SK-N-SH (cell line): ENCODE data around the gene SFRP5. TPM values are rescaled to one million over a fixed set of nuclear protein-coding genes. Genes with fewer than 3 reads are reported as not detected.

Experiments
- CTCF ChIA-PET: fragments of 300-600, 350-600 bp; formaldehyde crosslinking; extraction: SDS; loops from one replicate; lab custom pipeline; 2021; lab: Yijun Ruan, JAX
- POLR2A ChIA-PET: fragments of 350-600 bp; sonication (Branson Sonifier 250); formaldehyde crosslinking; extraction: SDS; loops from one replicate; lab custom pipeline; 2020; ENCODE audit warnings: antibody characterized with exemption, inconsistent platforms; lab: Yijun Ruan, JAX
- DNase-seq: peaks from one replicate; pipeline ENCODE4 v3.0.0; 2012
- H2AFZ ChIP-seq: fragments of 200-600 bp; sonication (generic); 2 replicates; pipeline ENCODE4 v1.8.1; 2016; ENCODE audit warnings: antibody characterized with exemption, mild to moderate bottlenecking, low read depth
- H3F3A ChIP-seq: fragments of 200-600 bp; sonication (generic); replicated peaks from 2 replicates; pipeline ENCODE3; 2016; ENCODE audit warnings: antibody characterized with exemption, mild to moderate bottlenecking; ENCODE audit not compliant: insufficient read depth
- H3K27ac ChIP-seq, 2 experiments: fragments of 200-500 bp in 1 of 2; fragments of 200-600 bp in 1 of 2; sonication (Bioruptor generic) in 1 of 2; sonication (generic), shearing (Covaris generic) in 1 of 2; 2 replicates each; pipeline versions ENCODE4 v1.5.1 to v1.6.1; 2014 to 2016; ENCODE audit warnings: low read depth in 2 of 2, inconsistent platforms in 1 of 2, low read length in 1 of 2, mild to moderate bottlenecking in 1 of 2, mixed read lengths in 1 of 2
- H3K27me3 ChIP-seq: fragments of 200-600 bp; sonication (generic), shearing (Covaris generic); 2 replicates; pipeline ENCODE4 v1.6.1; 2016; ENCODE audit warnings: mixed run types; ENCODE audit not compliant: insufficient read depth
- H3K36me3 ChIP-seq, 2 experiments: fragments of 200-500 bp in 1 of 2; fragments of 200-600 bp in 1 of 2; sonication (Bioruptor generic) in 1 of 2; sonication (generic) in 1 of 2; replicated peaks in 1 of 2; 2 replicates each; pipeline versions ENCODE3 to v1.5.1; 2014 to 2016; ENCODE audit warnings: low read length in 1 of 2, mild to moderate bottlenecking in 1 of 2; ENCODE audit not compliant: insufficient read depth in 2 of 2, control insufficient read depth in 1 of 2
- H3K4me1 ChIP-seq, 2 experiments: fragments of 200-500 bp in 1 of 2; fragments of 200-600 bp in 1 of 2; sonication (Bioruptor generic) in 1 of 2; sonication (generic), shearing (Covaris generic) in 1 of 2; 2 replicates each; pipeline versions ENCODE4 v1.5.1 to v1.6.1; 2014 to 2016; ENCODE audit warnings: low read depth in 1 of 2, low read length in 1 of 2, mixed run types in 1 of 2; ENCODE audit not compliant: insufficient read depth in 2 of 2, control insufficient read depth in 1 of 2
- H3K4me2 ChIP-seq: fragments of 200-600 bp; sonication (generic), shearing (Covaris generic); 2 replicates; pipeline ENCODE4 v1.6.1; 2017; ENCODE audit warnings: mixed run types
- H3K4me3 ChIP-seq, 2 experiments: fragments of 200-500 bp in 1 of 2; fragments of 200-600 bp in 1 of 2; sonication (Bioruptor generic) in 1 of 2; sonication (generic), shearing (Covaris generic) in 1 of 2; 2 replicates each; pipeline versions ENCODE4 v1.5.1 to v1.8.1; 2014 to 2016; ENCODE audit warnings: low read depth in 2 of 2, inconsistent platforms in 1 of 2, low read length in 1 of 2, mild to moderate bottlenecking in 1 of 2, mixed read lengths in 1 of 2, moderate library complexity in 1 of 2
- H3K79me2 ChIP-seq: fragments of 200-600 bp; sonication (generic); 2 replicates; pipeline ENCODE4 v1.8.1; 2017; ENCODE audit warnings: mild to moderate bottlenecking; ENCODE audit not compliant: insufficient read depth
- H3K9ac ChIP-seq: fragments of 200-600 bp; sonication (generic); 2 replicates; pipeline ENCODE4 v1.6.1; 2017; ENCODE audit warnings: mixed run types
- H3K9me2 ChIP-seq: fragments of 200-600 bp; sonication (generic); 2 replicates; pipeline ENCODE4 v1.6.1; 2017; ENCODE audit warnings: mixed run types
- H3K9me3 ChIP-seq: fragments of 200-600 bp; sonication (generic); 2 replicates; pipeline ENCODE4 v1.6.1; 2017; ENCODE audit warnings: mixed run types, mild to moderate bottlenecking, moderate library complexity
- H4K20me1 ChIP-seq: fragments of 200-600 bp; sonication (generic); 2 replicates; pipeline ENCODE4 v1.6.1; 2017; ENCODE audit warnings: mild to moderate bottlenecking, mixed run types; ENCODE audit not compliant: insufficient read depth
- ELF1 ChIP-seq: IDR thresholded peaks from 2 replicates; pipeline ENCODE4 v1.4.0; 2012
- EP300 ChIP-seq, 2 experiments: IDR thresholded peaks; 2 replicates each; pipeline versions ENCODE4 v1.4.0 to v1.6.1; 2012; ENCODE audit warnings: borderline replicate concordance in 1 of 2, low read depth in 1 of 2, low read length in 1 of 2
- EZH2phosphoT487 ChIP-seq: fragments of 200-600 bp; sonication (generic); IDR thresholded peaks from 2 replicates; pipeline ENCODE4 v1.6.1; 2017; ENCODE audit warnings: low read depth, mixed run types, mild to moderate bottlenecking, antibody characterized with exemption, moderate library complexity, borderline replicate concordance
- FOSL2 ChIP-seq: IDR thresholded peaks from 2 replicates; pipeline ENCODE4 v1.4.0; 2012; ENCODE audit warnings: low read depth, mild to moderate bottlenecking, moderate library complexity, borderline replicate concordance
- FOXJ3 ChIP-seq: sonication (generic); formaldehyde crosslinking; IDR thresholded peaks from 2 replicates; pipeline ENCODE4 v1.5.1; 2020; ENCODE audit warnings: mild to moderate bottlenecking, missing genetic modification reagents
- GABPA ChIP-seq: IDR thresholded peaks from 2 replicates; pipeline ENCODE4 v1.4.0; 2012; ENCODE audit warnings: low read depth, mild to moderate bottlenecking
- GATA2 ChIP-seq: sonication (generic); formaldehyde crosslinking; IDR thresholded peaks from 2 replicates; pipeline ENCODE4 v1.5.0; 2020; ENCODE audit warnings: mild to moderate bottlenecking, missing genetic modification reagents
- JUND ChIP-seq: IDR thresholded peaks from 2 replicates; pipeline ENCODE4 v1.4.0; 2012
- MXI1 ChIP-seq: IDR thresholded peaks from 2 replicates; pipeline ENCODE4 v1.6.1; 2012; ENCODE audit warnings: mild to moderate bottlenecking, low read depth, low read length, improper control_type of control experiment
- NFIC ChIP-seq: IDR thresholded peaks from 2 replicates; pipeline ENCODE4 v1.4.0; 2012; ENCODE audit warnings: borderline replicate concordance
- NRF1 ChIP-seq: IDR thresholded peaks from 2 replicates; pipeline ENCODE4 v1.6.1; 2012; ENCODE audit warnings: low read depth, mild to moderate bottlenecking, low read length
- POLR2AphosphoS5 ChIP-seq: IDR thresholded peaks from 2 replicates; pipeline ENCODE4 v1.6.1; 2012; ENCODE audit warnings: low read depth, low read length
- RAD21 ChIP-seq: IDR thresholded peaks from 2 replicates; pipeline ENCODE4 v1.6.1; 2012; ENCODE audit warnings: mild to moderate bottlenecking, low read length
- SIN3A ChIP-seq: IDR thresholded peaks from 2 replicates; pipeline ENCODE4 v1.6.1; 2012; ENCODE audit warnings: low read depth, mild to moderate bottlenecking, low read length, moderate library complexity, borderline replicate concordance
- TCF12 ChIP-seq: IDR thresholded peaks from 2 replicates; pipeline ENCODE4 v1.4.0; 2012
- TEAD4 ChIP-seq: IDR thresholded peaks from 2 replicates; pipeline ENCODE4 v1.4.0; 2012; ENCODE audit warnings: mild to moderate bottlenecking, borderline replicate concordance; ENCODE audit not compliant: insufficient read depth
- WGBS: methylation state at CpG from one replicate; pipeline ENCODE4 v1.1.6; 2017; ENCODE audit warnings: low lambda C conversion rate; 5-methylcytosine and 5-hydroxymethylcytosine counted together
- polyA plus RNA-seq, 3 experiments: library from polyadenylated mRNA; depleted of rRNA; stranded (reverse); fragments of >200 nt; gene quantifications; 2 replicates each; pipeline ENCODE4 v1.2.3, GENCODE V29; 2012
- TF ChIP-seq, protein P1 (sequence below): IDR thresholded peaks from 2 replicates; pipeline ENCODE4; 2012
- TF ChIP-seq, protein P2 (sequence below): fragments of 150-350 bp; IDR thresholded peaks from 2 replicates; pipeline ENCODE4 v1.6.1; 2016; ENCODE audit warnings: mild to moderate bottlenecking, low read depth, low read length
- TF ChIP-seq, protein P3 (sequence below): IDR thresholded peaks from 2 replicates; pipeline ENCODE4 v1.4.0; 2012; ENCODE audit warnings: low read depth, borderline replicate concordance
- TF ChIP-seq, protein P4 (sequence below): IDR thresholded peaks from 2 replicates; pipeline ENCODE4 v1.4.0; 2012; ENCODE audit warnings: low read depth

Gene SFRP5
- polyA plus RNA-seq, 1 of the 3 experiments (the other 2 are of a cell fraction): not detected

DNA sequence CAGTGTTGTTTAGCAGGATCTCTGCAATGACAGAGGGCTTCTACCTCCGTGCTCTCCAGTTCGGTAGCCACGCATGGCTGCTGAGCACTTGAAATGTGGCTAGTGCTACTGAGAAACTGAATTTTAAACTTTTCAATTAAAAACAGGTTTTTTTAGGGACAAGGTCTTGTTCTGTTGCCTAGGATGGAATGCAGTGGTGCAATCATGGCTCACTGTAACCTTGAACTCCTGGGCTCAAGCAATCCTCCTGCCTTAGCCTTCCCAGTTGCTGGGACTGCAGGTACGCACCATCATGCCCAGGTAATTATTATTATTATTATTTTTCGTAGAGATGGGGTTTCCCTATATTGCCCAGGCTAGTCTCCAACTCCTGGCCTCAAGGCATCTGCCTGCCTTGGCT, 13.4 kb upstream of the SFRP5 start (continued):
- TF ChIP-seq FOSL2 (no peak), NFIC (no peak), GATA2 (CRISPR knock-in tag) (no peak), RAD21 (no peak), NRF1 (no peak)
- TF ChIP-seq, protein P1, sequence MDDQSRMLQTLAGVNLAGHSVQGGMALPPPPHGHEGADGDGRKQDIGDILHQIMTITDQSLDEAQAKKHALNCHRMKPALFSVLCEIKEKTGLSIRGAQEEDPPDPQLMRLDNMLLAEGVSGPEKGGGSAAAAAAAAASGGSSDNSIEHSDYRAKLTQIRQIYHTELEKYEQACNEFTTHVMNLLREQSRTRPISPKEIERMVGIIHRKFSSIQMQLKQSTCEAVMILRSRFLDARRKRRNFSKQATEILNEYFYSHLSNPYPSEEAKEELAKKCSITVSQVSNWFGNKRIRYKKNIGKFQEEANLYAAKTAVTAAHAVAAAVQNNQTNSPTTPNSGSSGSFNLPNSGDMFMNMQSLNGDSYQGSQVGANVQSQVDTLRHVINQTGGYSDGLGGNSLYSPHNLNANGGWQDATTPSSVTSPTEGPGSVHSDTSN: no peak

DNA sequence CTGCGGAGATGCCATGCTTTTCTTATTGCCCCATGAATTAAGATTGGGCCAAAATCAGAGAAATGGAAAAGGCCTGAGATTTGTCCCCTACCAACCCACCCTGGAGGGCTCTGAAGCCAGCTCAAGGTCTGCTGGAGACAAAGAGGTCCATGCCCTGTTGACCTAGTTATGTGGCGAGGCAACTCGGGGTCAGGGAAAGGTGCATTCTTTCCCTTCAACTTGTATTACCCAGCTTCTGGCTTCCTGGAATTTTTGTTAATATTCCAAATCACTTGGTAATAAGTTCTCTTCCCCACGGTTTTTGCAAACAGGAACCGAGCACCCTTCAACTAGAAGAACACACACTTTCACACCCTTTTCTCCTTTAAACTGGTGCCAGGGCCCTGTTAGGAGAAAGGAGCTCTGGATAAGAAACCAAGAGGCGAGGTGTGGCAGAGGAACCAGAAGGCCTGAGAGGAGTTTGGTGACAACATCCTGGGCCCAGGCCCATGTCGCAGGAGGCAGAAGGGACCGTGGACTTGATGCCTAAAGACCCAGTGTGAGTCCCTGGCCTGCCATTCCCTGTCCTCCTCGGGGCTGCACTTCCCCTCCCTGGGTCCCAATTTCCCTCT, 12.5 kb upstream of the SFRP5 start:
- Histone ChIP-seq H3K9ac (no peak overlapping the region), H3K4me2 (no peak overlapping the region), H3K4me3 (no peak overlapping the region), H4K20me1 (no peaks in the 10 kb centered on the region), H3K4me1 (peaks cover 0 to 43% of the 10 kb centered on the region in 2 experiments; a peak in 2 of 4 replicates), H3F3A (no peaks in the 10 kb centered on the region), H2AFZ (no peak overlapping the region), H3K79me2 (no peaks in the 10 kb centered on the region), H3K27me3 (no peaks in the 10 kb centered on the region; the same call in 1 of the 2 replicates), H3K9me2 (no peaks in the 10 kb centered on the region), H3K36me3 (no peaks in the 10 kb centered on the region), H3K9me3 (no peaks in the 10 kb centered on the region), H3K27ac (no peak overlapping the region)
- ChIA-PET POLR2A (no interaction called here), CTCF (interaction anchor here (0.8 to 14.3 kb wide), 2 partner anchors 65 to 87 kb away, joined by 3 to 277 read pairs; partner anchors contain the start of gene GOLGA7B)
- DNase-seq: no peak
- TF ChIP-seq, protein P1: no peak
- TF ChIP-seq JUND: no peak
- TF ChIP-seq TEAD4: no peak
- no peak for TF ChIP-seq TCF12
- no peak for TF ChIP-seq EP300 (IDR thresholded peaks at IDR 0.05; ENCODE audit: borderline replicate concordance in 1 of 2, low read depth in 1 of 2, low read length in 1 of 2)
- no peak for TF ChIP-seq EZH2phosphoT487
- TF ChIP-seq ELF1: no peak
- no peak for TF ChIP-seq FOXJ3 (CRISPR knock-in tag)
- TF ChIP-seq SIN3A: no peak
- no peak for TF ChIP-seq MXI1
- no peak for TF ChIP-seq FOSL2
- no peak for TF ChIP-seq GABPA
- TF ChIP-seq, protein P2, sequence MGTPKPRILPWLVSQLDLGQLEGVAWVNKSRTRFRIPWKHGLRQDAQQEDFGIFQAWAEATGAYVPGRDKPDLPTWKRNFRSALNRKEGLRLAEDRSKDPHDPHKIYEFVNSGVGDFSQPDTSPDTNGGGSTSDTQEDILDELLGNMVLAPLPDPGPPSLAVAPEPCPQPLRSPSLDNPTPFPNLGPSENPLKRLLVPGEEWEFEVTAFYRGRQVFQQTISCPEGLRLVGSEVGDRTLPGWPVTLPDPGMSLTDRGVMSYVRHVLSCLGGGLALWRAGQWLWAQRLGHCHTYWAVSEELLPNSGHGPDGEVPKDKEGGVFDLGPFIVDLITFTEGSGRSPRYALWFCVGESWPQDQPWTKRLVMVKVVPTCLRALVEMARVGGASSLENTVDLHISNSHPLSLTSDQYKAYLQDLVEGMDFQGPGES: no peak
- TF ChIP-seq, protein P3, sequence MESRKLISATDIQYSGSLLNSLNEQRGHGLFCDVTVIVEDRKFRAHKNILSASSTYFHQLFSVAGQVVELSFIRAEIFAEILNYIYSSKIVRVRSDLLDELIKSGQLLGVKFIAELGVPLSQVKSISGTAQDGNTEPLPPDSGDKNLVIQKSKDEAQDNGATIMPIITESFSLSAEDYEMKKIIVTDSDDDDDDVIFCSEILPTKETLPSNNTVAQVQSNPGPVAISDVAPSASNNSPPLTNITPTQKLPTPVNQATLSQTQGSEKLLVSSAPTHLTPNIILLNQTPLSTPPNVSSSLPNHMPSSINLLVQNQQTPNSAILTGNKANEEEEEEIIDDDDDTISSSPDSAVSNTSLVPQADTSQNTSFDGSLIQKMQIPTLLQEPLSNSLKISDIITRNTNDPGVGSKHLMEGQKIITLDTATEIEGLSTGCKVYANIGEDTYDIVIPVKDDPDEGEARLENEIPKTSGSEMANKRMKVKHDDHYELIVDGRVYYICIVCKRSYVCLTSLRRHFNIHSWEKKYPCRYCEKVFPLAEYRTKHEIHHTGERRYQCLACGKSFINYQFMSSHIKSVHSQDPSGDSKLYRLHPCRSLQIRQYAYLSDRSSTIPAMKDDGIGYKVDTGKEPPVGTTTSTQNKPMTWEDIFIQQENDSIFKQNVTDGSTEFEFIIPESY: no peak
- no peak for TF ChIP-seq POLR2AphosphoS5
- TF ChIP-seq NRF1: no peak
- TF ChIP-seq, protein P4, sequence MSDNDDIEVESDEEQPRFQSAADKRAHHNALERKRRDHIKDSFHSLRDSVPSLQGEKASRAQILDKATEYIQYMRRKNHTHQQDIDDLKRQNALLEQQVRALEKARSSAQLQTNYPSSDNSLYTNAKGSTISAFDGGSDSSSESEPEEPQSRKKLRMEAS: no peak
- 66% methylated on average over 9 of the region's 9 CpGs for WGBS
